Mucosa of gallbladder (tissue), 1 donor: ENCODE results near the gene RIPOR2. TPM values are rescaled to one million over a fixed set of nuclear protein-coding genes. Genes with fewer than 3 reads are reported as not detected.

Experiments
- DNase-seq: peaks from one replicate; pipeline ENCODE4 v3.0.0-alpha.2; 2020; ENCODE audit warnings: low spot score
- total RNA-seq: library from RNA; stranded (reverse); gene quantifications from one replicate; pipeline ENCODE4 v1.2.1, GENCODE V29; 2021
- donor health status: DM: no; HTN: no; CAD: no.

Gene RIPOR2
- total RNA-seq, 1 donor from 2014 or later, result 3.2 TPM

GRCh38 chr6:24848461-24848860, 87.3 kb downstream of the RIPOR2 start:
- no peak for DNase-seq

- DNase-seq, result no peak
Measured at GRCh38 chr6:24847402-24847801, 88.4 kb downstream of the RIPOR2 start.

GRCh38 chr6:24845578-24845977, 90.2 kb downstream of the RIPOR2 start:
- DNase-seq, result no peak

- DNase-seq, result no peak
Measured at GRCh38 chr6:24844903-24845302, 90.9 kb downstream of the RIPOR2 start.

GRCh38 chr6:24844061-24844460, 91.7 kb downstream of the RIPOR2 start:
- no peak for DNase-seq

- no peak for DNase-seq
Measured at GRCh38 chr6:24840187-24840586, 95.6 kb downstream of the RIPOR2 start.

GRCh38 chr6:24838994-24839393, 96.8 kb downstream of the RIPOR2 start:
- DNase-seq, result no peak

- no peak for DNase-seq
Measured at GRCh38 chr6:24838081-24838480, 97.7 kb downstream of the RIPOR2 start.

GRCh38 chr6:24836109-24836508, 99.7 kb downstream of the RIPOR2 start:
- DNase-seq, result no peak

- DNase-seq, result no peak
Measured at GRCh38 chr6:24833711-24834386, 101.9 kb downstream of the RIPOR2 start.

- DNase-seq, result no peak
Measured at GRCh38 chr6:24832794-24833193, 103.0 kb downstream of the RIPOR2 start.

GRCh38 chr6:24831771-24832716, 103.7 kb downstream of the RIPOR2 start:
- DNase-seq, result no peak

- no peak for DNase-seq
Measured at GRCh38 chr6:24829657-24830056, 106.1 kb downstream of the RIPOR2 start.

GRCh38 chr6:24827970-24828369, 107.8 kb downstream of the RIPOR2 start:
- no peak for DNase-seq

GRCh38 chr6:24827162-24827561, 108.6 kb downstream of the RIPOR2 start:
- peak; percentile 36 for DNase-seq

GRCh38 chr6:24825130-24825630, 110.6 kb downstream of the RIPOR2 start:
- DNase-seq, result no peak

- DNase-seq, result no peak
Measured at GRCh38 chr6:24824142-24824938, 111.4 kb downstream of the RIPOR2 start.

- DNase-seq, result no peak
Measured at GRCh38 chr6:24823185-24823584, 112.6 kb downstream of the RIPOR2 start.

- DNase-seq, result no peak
Measured at GRCh38 chr6:24822696-24823095, 113.1 kb downstream of the RIPOR2 start.

GRCh38 chr6:24821860-24822444, 113.8 kb downstream of the RIPOR2 start:
- DNase-seq, result no peak

GRCh38 chr6:24818346-24818745, 117.4 kb downstream of the RIPOR2 start:
- DNase-seq, result no peak

GRCh38 chr6:24809728-24810127, 126.0 kb downstream of the RIPOR2 start:
- no peak for DNase-seq
